Esophagus squamous epithelium (tissue), 4 donors: ENCODE data around the gene C9orf153.

Experiments
- CTCF ChIP-seq, 6 experiments: fragments of 450-650 bp in 4 of 6; fragments of 200-600 bp in 2 of 6; sonication (generic) in 2 of 6; IDR thresholded peaks; one replicate each; pipeline ENCODE4 v1.5.1; 2016 to 2019; ENCODE audit warnings: antibody characterized with exemption in 6 of 6, mild to moderate bottlenecking in 4 of 6, moderate library complexity in 4 of 6
- POLR2A ChIP-seq, 4 donors: fragments of 450-650 bp; IDR thresholded peaks; one replicate each; pipeline ENCODE4 v1.6.1; 2017; ENCODE audit warnings: antibody characterized with exemption in 4 of 4, mild to moderate bottlenecking in 4 of 4, moderate library complexity in 3 of 4

GRCh38 chr9:86281593-86282076, 22.2 kb upstream of the C9orf153 start:
- TF ChIP-seq CTCF (IDR thresholded peaks at IDR 0.05) (no peak), POLR2A (IDR thresholded peaks at IDR 0.05) (no peak)
